Measurements from ENCODE around the gene EEF1AKMT2.

EEF1AKMT2 gene

DNA sequence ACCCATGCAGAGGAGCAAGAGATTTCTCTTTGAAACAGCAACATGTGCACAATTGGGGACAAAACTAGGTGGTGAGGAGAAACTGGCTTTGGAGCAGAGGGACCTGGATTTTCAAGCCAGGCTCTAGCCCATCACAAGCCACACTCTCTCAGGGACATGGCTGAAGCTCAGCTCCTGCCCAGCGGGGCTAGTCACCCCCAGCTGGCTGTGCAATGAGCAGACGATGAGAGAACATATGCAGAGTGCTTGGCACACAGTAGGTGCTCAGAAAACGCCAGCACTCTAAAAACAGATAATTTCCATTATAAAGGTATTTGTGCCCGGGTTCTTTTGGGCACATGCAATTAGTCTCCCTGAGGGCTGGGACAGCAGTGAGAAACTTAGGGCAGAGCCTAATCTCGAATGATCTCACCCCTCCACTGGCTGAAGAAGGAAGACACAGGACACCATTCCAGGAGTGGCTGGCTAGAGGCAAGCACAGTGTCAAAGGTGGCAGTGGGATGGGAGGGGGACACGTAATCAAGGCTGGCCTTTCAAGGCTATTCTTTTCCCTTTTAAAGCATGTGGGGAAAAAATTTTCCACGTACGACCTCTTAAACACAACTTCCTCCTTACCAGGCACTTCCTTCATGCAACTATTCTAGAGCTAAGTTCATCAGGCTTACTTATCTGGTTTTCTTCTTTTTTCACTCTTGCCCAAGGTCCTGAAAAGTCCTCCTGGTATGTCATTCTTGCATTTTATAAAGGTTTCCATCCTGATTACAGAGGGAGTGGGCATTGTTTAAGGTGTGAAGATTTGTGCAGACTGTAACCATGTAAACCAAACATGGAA is 62.6 kb downstream of the EEF1AKMT2 start:
- DNase-seq, result no peak
- Histone ChIP-seq H3K27me3 (replicated peaks) (no peaks in the 10 kb centered on the region), H3K4me3 (ENCODE audit: low read depth, low read length) (no peak overlapping the region), H3K36me3 (replicated peaks) (no peaks in the 10 kb centered on the region), H3K27ac (no peak overlapping the region)
- TF ChIP-seq, protein P1, sequence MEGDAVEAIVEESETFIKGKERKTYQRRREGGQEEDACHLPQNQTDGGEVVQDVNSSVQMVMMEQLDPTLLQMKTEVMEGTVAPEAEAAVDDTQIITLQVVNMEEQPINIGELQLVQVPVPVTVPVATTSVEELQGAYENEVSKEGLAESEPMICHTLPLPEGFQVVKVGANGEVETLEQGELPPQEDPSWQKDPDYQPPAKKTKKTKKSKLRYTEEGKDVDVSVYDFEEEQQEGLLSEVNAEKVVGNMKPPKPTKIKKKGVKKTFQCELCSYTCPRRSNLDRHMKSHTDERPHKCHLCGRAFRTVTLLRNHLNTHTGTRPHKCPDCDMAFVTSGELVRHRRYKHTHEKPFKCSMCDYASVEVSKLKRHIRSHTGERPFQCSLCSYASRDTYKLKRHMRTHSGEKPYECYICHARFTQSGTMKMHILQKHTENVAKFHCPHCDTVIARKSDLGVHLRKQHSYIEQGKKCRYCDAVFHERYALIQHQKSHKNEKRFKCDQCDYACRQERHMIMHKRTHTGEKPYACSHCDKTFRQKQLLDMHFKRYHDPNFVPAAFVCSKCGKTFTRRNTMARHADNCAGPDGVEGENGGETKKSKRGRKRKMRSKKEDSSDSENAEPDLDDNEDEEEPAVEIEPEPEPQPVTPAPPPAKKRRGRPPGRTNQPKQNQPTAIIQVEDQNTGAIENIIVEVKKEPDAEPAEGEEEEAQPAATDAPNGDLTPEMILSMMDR (IDR thresholded peaks at IDR 0.05; ENCODE audit: low read depth, low read length, missing control alignments), result no peak
- in situ Hi-C loops (cut with HindIII; ENCODE audit: low pct_ligation_motif_present, low sequenced_read_pairs), result no loop called here

DNA sequence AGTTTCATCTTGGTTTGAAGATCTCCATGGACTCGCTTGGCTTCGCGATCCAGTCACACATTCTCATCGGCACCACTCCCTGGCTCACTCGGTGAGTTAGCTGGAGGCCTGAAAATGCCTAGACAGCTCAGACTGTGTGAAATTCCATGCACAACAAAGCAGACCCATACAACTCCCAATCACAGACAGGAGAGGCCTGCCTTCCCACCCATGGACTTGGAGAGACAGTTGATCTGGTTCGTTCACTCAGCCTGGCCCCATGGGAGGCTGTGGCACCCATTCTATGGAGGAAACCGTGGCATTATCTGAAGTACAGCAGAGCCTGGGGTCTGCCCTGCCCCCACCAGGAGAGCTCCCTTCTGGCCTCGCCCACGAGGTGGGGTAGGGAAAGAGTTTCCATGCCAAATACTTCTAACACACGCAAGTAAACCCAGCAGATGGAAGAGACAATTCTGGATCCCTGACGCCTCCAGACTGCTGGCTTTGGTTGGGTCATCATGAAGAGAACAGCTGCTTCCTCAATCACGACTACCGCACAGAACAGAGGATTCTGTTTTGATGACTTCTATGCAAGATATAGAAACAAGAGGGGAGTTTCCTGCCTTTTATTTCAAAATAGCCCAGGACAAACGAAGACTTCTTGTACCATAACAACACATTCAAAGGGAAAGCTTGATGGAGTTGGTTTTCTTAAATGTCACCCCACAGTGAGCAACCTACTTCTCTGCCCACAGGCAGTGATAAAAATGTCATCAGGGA is 63.4 kb downstream of the EEF1AKMT2 start:
- Histone ChIP-seq H3K27me3 (replicated peaks) (no peaks in the 10 kb centered on the region), H3K4me3 (ENCODE audit: low read depth, low read length) (no peak overlapping the region), H3K27ac (no peak overlapping the region), H3K36me3 (replicated peaks) (no peaks in the 10 kb centered on the region)
- in situ Hi-C loops (cut with HindIII; ENCODE audit: low pct_ligation_motif_present, low sequenced_read_pairs), result no loop called here
- no peak for DNase-seq
- TF ChIP-seq, protein P1 (IDR thresholded peaks at IDR 0.05; ENCODE audit: low read depth, low read length, missing control alignments), result no peak

DNA sequence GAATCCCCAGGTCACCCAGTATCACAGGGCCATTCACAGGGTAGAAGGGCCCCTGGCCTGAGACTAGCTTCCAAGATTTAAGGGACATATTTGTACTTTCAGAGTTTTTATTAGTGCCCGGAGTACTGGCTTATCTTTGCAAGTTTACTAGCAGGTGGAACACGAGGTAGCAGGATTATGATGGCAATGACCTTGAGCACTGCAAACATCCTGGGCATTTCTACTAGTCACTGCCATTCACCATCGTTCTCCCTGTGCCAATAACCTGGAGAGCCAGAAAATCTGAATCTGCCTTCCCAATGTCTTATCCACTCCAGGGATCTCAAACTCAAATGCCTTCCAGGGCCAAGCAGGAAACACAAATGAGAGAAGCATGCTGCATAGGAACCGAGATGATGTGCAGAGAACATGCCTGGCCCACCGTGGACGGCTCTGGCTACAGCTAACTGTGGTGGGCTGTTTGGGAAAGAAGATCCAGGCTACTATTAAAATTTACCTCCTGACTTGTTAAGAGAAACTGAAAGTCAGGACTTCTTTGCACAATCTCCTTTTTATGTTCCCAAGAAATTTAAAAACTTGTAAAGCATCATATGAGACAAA is 64.2 kb downstream of the EEF1AKMT2 start:
- no peaks in the 10 kb centered on the region for H3K27me3 ChIP-seq (replicated peaks)
- in situ Hi-C loops (cut with HindIII; ENCODE audit: low pct_ligation_motif_present, low sequenced_read_pairs), result no loop called here
- no peak overlapping the region for H3K27ac ChIP-seq
- H3K4me3 ChIP-seq (ENCODE audit: low read depth, low read length), result no peak overlapping the region
- H3K36me3 ChIP-seq (replicated peaks), result no peaks in the 10 kb centered on the region
- DNase-seq, result no peak
- TF ChIP-seq, protein P1 (IDR thresholded peaks at IDR 0.05; ENCODE audit: low read depth, low read length, missing control alignments), result no peak

DNA sequence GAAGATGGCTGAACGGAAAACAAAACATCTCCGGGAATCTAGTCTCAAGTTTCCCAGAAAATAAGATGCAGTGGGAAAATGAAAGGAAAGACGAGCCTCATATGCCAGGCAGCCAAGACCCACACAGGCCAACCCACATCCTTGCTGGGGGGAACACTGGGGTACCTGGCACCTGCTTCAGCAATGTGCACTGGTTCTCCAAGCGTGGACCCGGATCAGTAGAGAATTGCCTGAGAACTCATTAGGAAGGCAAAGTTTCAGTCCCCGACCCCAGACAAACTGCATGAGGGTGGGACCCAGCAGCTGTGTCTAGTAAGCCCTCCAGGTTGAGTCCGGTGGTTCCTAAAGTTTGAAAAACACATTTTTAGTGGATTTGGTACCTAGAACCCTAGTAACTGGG is 65.9 kb downstream of the EEF1AKMT2 start:
- Histone ChIP-seq H3K27me3 (replicated peaks) (no peaks in the 10 kb centered on the region), H3K27ac (no peak overlapping the region), H3K4me3 (ENCODE audit: low read depth, low read length) (no peak overlapping the region), H3K36me3 (replicated peaks) (no peaks in the 10 kb centered on the region)
- TF ChIP-seq, protein P1 (IDR thresholded peaks at IDR 0.05; ENCODE audit: low read depth, low read length, missing control alignments), result no peak
- in situ Hi-C loops (cut with HindIII; ENCODE audit: low pct_ligation_motif_present, low sequenced_read_pairs), result no loop called here
- no peak for DNase-seq

DNA sequence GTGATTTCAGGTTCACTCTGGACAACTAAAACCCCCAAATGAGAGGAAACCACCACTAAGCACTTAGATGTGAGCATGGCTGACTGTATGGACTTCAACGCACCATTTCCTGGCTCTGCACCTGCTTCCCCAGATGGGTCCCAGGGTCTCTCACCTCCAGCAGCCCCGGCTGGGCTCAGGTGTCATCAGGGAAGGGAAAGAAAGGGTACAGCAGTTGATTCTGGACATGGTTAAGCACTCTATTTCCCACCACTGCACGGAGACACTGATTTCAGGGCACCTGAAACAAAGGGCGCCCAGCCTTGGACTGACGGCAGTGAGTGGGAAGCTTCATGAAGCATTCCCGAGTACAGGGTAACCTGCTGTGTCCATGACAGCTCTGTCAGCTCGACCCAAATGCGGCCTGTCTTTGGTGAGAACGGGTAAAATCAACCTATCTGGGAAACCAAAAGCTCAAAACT is 66.5 kb downstream of the EEF1AKMT2 start:
- Histone ChIP-seq H3K36me3 (replicated peaks) (no peaks in the 10 kb centered on the region), H3K4me3 (ENCODE audit: low read depth, low read length) (no peak overlapping the region), H3K27ac (no peak overlapping the region), H3K27me3 (replicated peaks) (no peaks in the 10 kb centered on the region)
- no peak for DNase-seq
- in situ Hi-C loops (cut with HindIII; ENCODE audit: low pct_ligation_motif_present, low sequenced_read_pairs), result no loop called here
- TF ChIP-seq, protein P1 (IDR thresholded peaks at IDR 0.05; ENCODE audit: low read depth, low read length, missing control alignments), result no peak
